Lung (tissue), 12 donors: ENCODE measurements around the gene RAET1G. TPM values are rescaled to one million over a fixed set of nuclear protein-coding genes. Genes with fewer than 3 reads are reported as not detected.

Source experiments
- ATAC-seq: fragments of 200-7000 bp; cut with Tn5 transposase; one replicate; pipeline ENCODE4 v1.9.1; 2020; ENCODE audit warnings: moderate number of reproducible peaks; ENCODE audit not compliant: insufficient read depth, low FRiP score
- DNase-seq, 3 donors: peaks; one replicate each; pipeline ENCODE4 v3.0.0-alpha.2; 2013 to 2017
- H3K27ac ChIP-seq, 2 donors: one replicate each; pipeline ENCODE4 v1.5.1; 2013; ENCODE audit warnings: mild to moderate bottlenecking in 2 of 2, moderate library complexity in 2 of 2, control low read depth in 1 of 2, inconsistent platforms in 1 of 2, low read depth in 1 of 2, low read length in 1 of 2
- H3K27me3 ChIP-seq, 3 donors: one replicate each; pipeline ENCODE4 v1.5.1; 2013; ENCODE audit warnings: low read length in 2 of 3; ENCODE audit not compliant: control insufficient read depth in 3 of 3, insufficient read depth in 3 of 3
- H3K36me3 ChIP-seq, 4 donors: one replicate each; pipeline ENCODE4 v1.5.1; 2013; ENCODE audit warnings: low read length in 4 of 4, mild to moderate bottlenecking in 1 of 4, moderate library complexity in 1 of 4; ENCODE audit not compliant: control insufficient read depth in 4 of 4, insufficient read depth in 4 of 4
- H3K4me1 ChIP-seq, 5 donors: one replicate each; pipeline ENCODE4 v1.5.1; 2013; ENCODE audit warnings: low read length in 5 of 5, mild to moderate bottlenecking in 2 of 5, moderate library complexity in 1 of 5; ENCODE audit not compliant: control insufficient read depth in 5 of 5, insufficient read depth in 5 of 5
- H3K4me3 ChIP-seq: one replicate; pipeline ENCODE4 v1.5.1; 2013; ENCODE audit warnings: mild to moderate bottlenecking, control low read depth, moderate library complexity
- H3K9ac ChIP-seq, 2 donors: one replicate each; pipeline ENCODE4 v1.5.1; 2013; ENCODE audit warnings: low read length in 2 of 2, control low read depth in 1 of 2; ENCODE audit not compliant: insufficient read depth in 1 of 2
- H3K9me3 ChIP-seq, 4 donors: one replicate each; pipeline ENCODE4 v1.5.1; 2013; ENCODE audit warnings: low read length in 3 of 4, mild to moderate bottlenecking in 1 of 4, moderate library complexity in 1 of 4; ENCODE audit not compliant: control insufficient read depth in 4 of 4, insufficient read depth in 3 of 4
- CTCF ChIP-seq: IDR thresholded peaks from 2 replicates; pipeline ENCODE4 v1.5.1; 2012; ENCODE audit warnings: mild to moderate bottlenecking; ENCODE audit errors: control extremely low read depth, extremely low read depth
- WGBS, 2 donors: extraction: QIAGEN DNeasy Blood & Tissue Kit; methylation state at CpG; one replicate each; pipeline ENCODE4 v1.1.7; 2013; 5-methylcytosine and 5-hydroxymethylcytosine counted together
- polyA plus RNA-seq, 2 donors: library from polyadenylated mRNA; stranded (reverse); fragments of 200-250 nt; gene quantifications; one replicate each; pipeline ENCODE4 v1.2.1, GENCODE V29; 2013
- total RNA-seq, 2 donors: library from RNA; depleted of rRNA in 1 of 2; stranded (reverse); fragments of >200 nt in 1 of 2; gene quantifications; one replicate each; pipeline ENCODE4 v1.2.1, GENCODE V29; 2014 to 2021
- donor health status: control.
- donor health status: control.
- donor health status: Bipolar disorder and iron deficiency.
- donor health status: healthy.
- donor health status: DM: yes; HTN: yes; CAD: no.

The RAET1G gene
- total and polyA plus RNA-seq, 4 donors, result 0.32 to 1.8 (median 0.99) TPM

GRCh38 chr6:149890629-149891045 lies 32.3 kb downstream of the RAET1G start:
- H3K27me3 ChIP-seq, result no peaks in the 10 kb centered on the region
- H3K4me1 ChIP-seq, result peaks cover 1 to 8% (median 4%) of the 10 kb centered on the region in 5 donors
- H3K9me3 ChIP-seq, result no peaks in the 10 kb centered on the region
- H3K4me3 ChIP-seq, result no peak overlapping the region
- ATAC-seq (no peak), DNase-seq (no peak)
- no peaks in the 10 kb centered on the region for H3K36me3 ChIP-seq
- peak overlapping the region in 1 of 2 donors; percentile 41 for H3K27ac ChIP-seq
- TF ChIP-seq CTCF, result no peak
- WGBS, 2 donors, result 56 to 76% methylated on average over 6 of the region's 6 CpGs
- no peak overlapping the region for H3K9ac ChIP-seq

- no peaks in the 10 kb centered on the region for H3K9me3 ChIP-seq
- H3K4me1 ChIP-seq, result peaks cover 0 to 2% (median 0%) of the 10 kb centered on the region in 5 donors
- 86 to 87% methylated on average over 7 of the region's 7 CpGs for WGBS, 2 donors
- TF ChIP-seq CTCF, result no peak
- H3K9ac ChIP-seq, result no peak overlapping the region
- no peak overlapping the region for H3K27ac ChIP-seq
- no peaks in the 10 kb centered on the region for H3K27me3 ChIP-seq
- H3K4me3 ChIP-seq, result no peak overlapping the region
- ATAC-seq (no peak), DNase-seq (no peak)
- H3K36me3 ChIP-seq, result no peaks in the 10 kb centered on the region
Measured at GRCh38 chr6:149889326-149889725, 33.6 kb downstream of the RAET1G start.

GRCh38 chr6:149888659-149889058 lies 34.3 kb downstream of the RAET1G start:
- no peak for ATAC-seq
- H3K9me3 ChIP-seq, result no peaks in the 10 kb centered on the region
- DNase-seq, result no peak
- WGBS, 2 donors, result 41 to 49% methylated on average over 1 of the region's 1 CpG
- no peaks in the 10 kb centered on the region for H3K36me3 ChIP-seq
- H3K4me1 ChIP-seq, result peaks cover 0 to 8% (median 0%) of the 10 kb centered on the region in 5 donors
- no peak overlapping the region for H3K9ac ChIP-seq
- H3K27me3 ChIP-seq, result no peaks in the 10 kb centered on the region
- no peak overlapping the region for H3K4me3 ChIP-seq
- TF ChIP-seq CTCF, result no peak
- H3K27ac ChIP-seq, result no peak overlapping the region

- Histone ChIP-seq H3K36me3 (no peaks in the 10 kb centered on the region), H3K9me3 (no peaks in the 10 kb centered on the region), H3K27ac (no peak overlapping the region), H3K9ac (no peak overlapping the region), H3K27me3 (no peaks in the 10 kb centered on the region), H3K4me1 (peaks cover 0 to 8% (median 0%) of the 10 kb centered on the region in 5 donors), H3K4me3 (no peak overlapping the region)
- 74 to 93% methylated on average over 9 of the region's 9 CpGs for WGBS, 2 donors
- no peak for TF ChIP-seq CTCF
- DNase-seq, result no peak
- peak; percentile 35 for ATAC-seq
Measured at GRCh38 chr6:149888093-149888492, 34.8 kb downstream of the RAET1G start.
